Stimulated activated CD8-positive, alpha-beta memory T cell treated with anti-CD3 and anti-CD28 coated beads, Interleukin-2, amount 100 ng/mL, for 48 hours (primary cell): ENCODE measurements around the gene BCAR1.
"Not testable (repeated sequence)": the region's sequence is repeated elsewhere in the genome, so short reads cannot be mapped to it uniquely, and the experiment has no call there.

ENCODE experiments used
- DNase-seq, 2 donors: peaks; one replicate each; pipeline ENCODE4 v3.0.0-alpha.2; 2020; ENCODE audit warnings: low read depth in 2 of 2

BCAR1 gene

GRCh38 chr16:75271441-75272096 lies 20.1 kb upstream of the BCAR1 start:
- no peak for DNase-seq

DNA sequence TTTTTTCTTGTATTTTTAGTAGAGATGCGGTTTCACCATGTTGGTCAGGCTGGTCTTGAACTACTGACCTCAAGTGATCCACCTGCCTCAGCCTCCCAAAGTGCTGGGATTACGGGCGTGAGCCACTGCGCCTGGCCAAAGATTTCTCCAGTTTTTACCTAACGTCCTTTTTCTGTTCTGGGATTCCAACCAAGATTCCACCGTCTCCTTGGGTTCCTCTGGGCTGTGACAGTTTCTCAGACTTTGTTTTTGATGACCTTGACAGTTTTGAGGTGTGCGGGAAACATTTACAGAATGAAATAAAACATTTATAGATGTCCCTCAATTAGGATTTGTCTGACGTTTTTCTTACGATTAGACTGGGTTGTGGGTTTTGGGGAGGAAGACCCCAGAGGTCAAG lies 17.9 kb upstream of the BCAR1 start:
- not testable (repeated sequence) for DNase-seq

DNA sequence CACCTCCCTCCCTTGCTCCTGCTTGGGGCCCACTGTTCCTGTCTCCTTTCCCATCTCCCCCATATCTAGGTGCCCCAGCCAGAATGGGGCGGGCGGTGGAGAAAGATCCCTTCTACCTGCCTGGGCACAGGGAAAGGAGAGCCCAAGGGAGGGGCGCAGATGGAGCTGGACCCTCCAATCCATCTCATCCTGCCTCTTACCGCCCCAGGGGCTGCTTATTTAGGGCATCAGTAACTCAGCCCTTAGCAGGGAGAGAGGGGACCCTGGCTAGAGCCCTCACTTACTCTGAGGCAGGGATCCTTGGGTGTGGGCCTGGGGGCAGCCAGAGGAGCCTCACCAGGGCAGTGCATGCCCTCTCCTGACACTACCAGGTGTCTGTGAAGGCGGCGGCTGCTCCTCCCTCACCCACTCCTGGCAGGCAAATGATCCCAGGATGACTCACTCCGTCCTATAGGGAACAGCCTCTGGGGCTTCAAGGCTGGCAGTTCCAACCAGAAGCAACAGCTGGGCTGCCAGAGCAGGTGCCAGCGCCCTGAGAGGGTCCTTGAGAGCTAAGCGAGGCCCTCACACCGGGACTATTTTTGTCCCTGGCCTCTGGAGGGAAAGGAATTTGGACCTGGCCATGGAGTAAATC lies 16.3 kb upstream of the BCAR1 start:
- no peak for DNase-seq

DNA sequence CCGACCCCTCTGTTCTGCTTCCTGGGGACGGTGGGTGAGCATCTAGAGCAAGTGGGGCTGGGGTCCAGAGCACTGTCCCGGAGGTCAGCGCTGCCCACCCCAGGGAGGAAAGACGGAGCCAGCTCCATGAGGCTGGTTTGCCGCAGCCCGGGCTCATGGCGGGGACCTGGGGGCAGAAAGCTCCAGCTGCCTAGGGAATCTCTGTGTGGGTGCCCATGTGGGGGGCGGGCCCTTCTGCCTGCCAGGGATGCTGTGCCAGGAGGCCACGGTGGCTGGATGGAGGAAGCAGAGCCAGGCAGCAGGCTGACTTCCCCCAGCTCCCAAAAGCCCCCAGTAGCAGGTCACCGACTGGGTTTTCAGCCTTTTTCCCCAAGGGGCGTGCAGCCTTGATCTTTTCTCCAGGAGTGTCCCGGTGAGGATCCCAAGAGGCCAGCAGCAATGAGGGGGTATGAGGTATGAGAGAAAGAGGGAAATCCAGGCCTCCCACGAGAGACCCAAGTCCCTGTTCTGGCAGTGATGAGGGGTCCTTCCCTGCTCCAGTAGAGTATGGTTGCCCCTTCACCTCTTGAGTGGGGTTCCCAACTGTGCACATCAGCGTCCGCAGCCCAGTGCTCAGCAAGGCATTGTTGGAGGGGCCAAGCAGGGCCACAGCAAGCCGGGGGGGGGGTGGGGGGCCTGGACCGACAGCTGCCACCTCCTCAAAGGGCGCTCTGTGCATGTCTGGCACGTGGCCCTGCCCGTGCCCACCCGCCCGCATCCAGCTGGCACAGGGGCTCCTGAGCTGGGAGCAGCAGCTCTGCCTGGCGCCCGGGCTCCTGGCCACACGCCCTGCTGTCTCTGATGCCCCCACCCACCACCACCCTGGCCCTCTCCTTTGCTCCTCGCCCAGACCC lies 15.6 kb upstream of the BCAR1 start:
- DNase-seq: no peak

DNA sequence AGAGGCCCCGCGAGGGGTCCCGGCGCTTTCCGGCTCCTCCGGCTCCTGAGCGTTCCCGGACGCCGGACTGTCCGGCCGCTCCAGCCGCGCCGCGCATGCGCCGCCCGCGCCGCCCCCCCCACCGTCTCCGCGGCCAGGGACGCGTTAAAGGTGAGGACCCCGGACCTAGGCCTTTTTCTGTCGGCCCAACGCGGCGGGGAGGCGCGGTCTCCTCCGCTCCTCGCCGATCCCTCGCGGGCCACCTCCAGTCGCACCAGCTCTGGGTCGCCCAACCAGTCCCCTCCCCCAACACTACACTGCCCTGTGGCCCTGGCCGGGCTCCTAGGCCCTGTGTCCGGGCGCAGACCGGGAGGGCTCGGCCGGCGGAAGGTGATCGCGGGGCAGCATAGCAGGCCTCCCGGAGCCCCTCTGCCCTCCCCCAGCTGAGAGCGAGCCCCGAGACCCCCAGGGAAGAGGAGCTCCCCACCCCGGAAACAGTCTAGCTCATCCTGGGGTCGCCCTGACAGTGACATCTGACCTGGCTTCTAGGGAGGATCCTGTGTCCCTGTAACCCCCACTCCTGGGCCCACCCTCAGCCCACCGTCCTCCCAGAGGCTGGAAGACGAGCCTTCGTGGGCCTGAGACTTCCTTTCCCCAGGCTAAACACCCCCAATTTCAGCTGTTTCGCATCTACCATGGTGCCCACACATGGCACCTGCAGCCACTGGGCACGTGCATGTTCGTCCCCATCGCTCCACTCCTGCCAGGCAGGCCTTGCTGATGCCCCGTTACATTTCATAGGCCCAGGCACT lies 14.7 kb upstream of the BCAR1 start:
- no peak for DNase-seq

GRCh38 chr16:75264999-75265910 lies 13.8 kb upstream of the BCAR1 start:
- no peak for DNase-seq

DNA sequence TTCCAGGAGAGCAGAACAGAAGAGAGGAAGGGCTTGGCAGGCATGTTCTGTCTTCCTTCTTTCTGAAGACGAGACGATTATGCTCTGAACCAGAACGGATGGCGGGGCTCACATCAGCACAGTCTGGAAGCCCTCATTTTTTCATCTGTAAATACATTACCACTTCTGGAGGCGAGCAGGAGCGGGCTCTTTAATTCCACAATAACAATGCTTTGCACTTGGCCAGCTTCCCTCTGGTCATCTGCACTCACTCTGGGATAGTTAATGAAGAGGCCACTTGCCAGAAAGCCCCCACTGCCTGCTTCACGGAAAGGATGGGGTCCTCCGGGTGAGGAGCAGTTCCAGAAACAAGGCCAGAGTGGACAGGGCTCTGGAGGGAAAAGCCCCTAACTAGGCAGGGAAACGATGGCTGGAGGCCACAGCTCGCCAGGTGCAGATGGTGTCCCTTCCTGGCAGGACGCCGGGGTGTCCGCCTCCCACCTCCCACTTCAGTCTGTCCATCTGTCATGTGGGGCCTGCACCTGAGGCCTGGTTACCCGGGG lies 13.1 kb upstream of the BCAR1 start:
- DNase-seq: no peak

DNA sequence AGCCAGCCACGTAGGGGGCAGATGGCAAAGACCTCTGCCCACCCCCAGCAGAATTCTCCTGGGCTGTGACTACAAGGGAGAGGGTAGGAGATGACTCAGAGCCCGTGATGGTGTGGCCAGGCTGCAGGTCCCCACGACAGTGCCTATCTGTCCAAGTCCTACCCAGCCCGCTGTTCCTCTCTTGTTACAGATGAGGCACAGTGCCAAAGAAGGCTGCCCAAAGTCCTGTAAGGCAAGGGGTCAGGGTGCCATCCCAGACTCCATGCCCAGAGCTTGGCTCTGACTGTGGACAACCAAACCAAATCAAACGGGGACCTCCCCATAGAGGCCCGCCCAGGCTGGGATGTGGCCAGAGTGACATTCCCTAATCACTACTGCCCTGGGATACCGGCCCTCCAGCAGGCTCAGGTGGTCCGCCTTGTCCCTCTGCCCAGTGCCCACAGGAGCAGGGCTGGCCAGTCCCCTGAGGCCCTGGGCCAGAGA lies 12.6 kb upstream of the BCAR1 start:
- no peak for DNase-seq

DNA sequence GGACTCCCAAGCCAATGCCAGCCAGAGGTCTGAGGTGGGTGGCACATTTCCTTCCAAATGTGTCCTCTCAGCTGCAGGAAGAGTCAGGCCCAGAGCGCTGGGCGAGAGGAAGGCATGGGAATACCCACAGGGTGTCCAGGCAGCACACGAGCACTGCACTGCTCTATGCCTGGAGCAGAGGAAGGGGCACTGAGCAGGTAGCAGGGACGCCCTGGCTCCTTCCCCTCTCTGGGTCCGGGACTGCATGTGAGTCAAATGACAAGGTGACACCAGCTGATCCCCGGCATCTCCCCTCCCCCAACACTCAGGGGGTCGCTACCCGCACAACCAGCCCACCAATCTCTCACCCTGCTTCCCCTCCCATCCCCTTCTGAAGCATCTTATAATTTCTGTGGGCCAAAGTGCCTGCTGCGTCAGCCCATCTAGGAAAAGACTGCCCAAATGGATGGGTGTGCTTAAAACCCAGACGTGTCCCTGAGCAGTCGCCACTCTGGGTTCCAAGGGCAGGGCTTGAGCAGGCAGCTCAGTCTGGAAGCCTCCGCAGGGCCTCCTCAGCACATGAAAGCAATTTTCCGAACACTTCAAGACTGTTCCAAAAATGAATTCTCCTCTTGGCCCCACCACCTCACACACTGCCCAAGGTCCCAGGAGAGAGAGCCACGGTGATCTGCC lies 12.0 kb upstream of the BCAR1 start:
- no peak for DNase-seq

DNA sequence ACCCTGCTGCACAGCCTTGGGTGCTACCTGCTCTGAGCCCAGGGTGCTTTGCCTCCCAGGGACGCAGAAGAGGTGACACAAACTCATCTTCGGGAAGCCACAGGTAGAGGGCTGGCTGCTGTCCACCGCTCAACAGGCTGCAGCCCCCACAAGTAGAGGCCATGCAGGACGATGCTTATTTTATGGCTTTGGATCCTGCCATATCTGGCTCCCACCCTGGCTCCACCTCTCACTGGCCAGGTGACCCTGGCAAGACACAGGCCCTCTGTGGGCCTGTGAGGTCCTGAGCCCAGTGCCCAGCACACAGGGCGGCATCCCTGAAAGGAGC lies 11.3 kb upstream of the BCAR1 start:
- no peak for DNase-seq

GRCh38 chr16:75262104-75262799 lies 10.8 kb upstream of the BCAR1 start:
- DNase-seq: no peak

DNA sequence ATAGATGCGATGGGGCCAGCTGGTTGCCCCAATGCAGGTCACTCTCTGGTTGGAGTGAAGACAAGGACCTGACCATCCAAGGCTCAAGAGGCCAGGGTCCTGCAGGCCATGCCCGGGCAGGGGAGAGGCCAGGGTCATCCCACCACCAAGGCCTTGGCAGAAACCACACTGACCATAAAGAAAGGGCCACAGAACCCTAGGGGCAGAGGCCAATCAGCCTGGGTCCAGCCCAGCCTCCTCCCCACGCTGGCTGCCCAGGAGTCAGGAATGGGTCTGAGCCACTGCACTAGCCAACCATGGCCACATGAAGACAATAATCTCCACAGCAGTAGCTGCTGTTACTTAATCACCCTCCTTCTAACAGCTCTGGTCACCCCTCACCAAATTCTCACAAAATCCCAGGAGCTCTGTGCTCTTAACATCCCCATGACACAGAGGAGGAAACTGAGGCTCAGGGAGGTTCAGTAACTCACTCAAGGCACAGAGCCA lies 10.2 kb upstream of the BCAR1 start:
- no peak for DNase-seq

- no peak for DNase-seq
Measured at GRCh38 chr16:75260851-75261589, 9.6 kb upstream of the BCAR1 start.

DNA sequence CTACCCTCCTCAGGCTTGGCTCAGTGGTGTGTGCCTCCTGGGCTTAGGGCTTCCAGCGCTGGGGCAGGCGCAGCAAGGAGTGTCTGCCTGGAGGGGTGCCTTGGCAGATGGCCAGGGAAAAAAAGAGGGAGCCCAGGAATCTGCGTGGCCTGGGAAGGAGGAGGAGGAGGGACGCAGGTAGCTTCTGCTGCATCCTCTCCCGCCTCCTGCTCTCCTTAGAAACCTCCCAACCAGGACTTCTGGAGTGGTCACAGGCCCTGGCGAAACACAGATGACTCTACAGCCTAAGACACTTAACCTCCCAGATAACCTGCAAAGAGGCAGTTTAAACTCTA lies 7.3 kb upstream of the BCAR1 start:
- DNase-seq: no peak

DNA sequence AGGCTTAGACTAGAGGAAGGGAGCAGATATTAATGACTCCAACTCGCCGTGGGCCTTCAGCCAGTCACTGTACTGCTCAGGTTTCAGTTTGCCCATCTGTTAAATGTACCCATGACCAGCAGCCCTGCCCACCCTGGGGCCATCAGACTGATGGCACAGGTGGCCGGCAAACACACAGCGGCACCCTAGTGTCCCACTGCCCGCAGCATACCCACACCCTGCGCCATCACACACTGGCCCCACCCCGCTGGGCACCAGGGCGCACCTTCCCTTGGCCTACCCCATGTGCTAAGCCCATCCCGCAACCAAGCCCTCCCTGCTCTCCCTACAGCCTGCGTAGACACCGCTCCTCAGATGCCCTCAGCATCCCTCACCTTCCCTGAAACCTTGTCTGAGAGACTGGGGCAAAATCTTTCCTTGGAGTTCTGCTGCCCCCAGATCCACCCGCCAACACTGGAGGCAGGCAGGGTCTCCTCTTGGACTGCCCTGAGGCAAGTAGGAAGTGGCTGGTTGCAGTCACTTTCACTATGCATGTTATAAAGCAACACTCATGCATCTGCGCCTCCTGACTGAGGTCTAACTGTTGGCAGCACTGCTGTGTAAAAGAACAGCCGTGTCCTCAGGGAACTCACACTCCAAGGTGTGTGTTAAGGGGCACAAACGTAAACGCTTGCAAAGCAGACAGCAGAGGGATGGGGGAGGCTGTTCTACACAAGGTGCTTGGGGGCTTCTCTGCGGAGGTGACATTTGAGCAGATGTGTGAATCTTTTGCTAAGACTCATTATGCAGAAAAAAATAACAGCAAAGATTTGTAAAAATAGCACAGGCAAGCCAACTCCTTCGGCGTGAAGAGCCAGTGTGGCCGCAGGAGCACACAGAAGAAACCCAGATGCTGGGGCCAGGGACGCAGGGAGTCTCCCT lies 6.7 kb upstream of the BCAR1 start:
- no peak for DNase-seq

- no peak for DNase-seq
Measured at GRCh38 chr16:75256696-75257343, 5.4 kb upstream of the BCAR1 start.

- DNase-seq: no peak
Measured at GRCh38 chr16:75256059-75256571, 4.7 kb upstream of the BCAR1 start.
